H1 (cell line): ENCODE measurements around the gene SNX7. TPM values are rescaled to one million over a fixed set of nuclear protein-coding genes. Genes with fewer than 3 reads are reported as not detected.
A peak's percentile ranks its signal among the peaks of the same experiment; 100 is the strongest.

Source experiments
- CTCF ChIA-PET: fragments of 300-600 bp; sonication (Branson Sonifier 250); formaldehyde crosslinking; loops from one replicate; lab custom pipeline; 2021; ENCODE audit not compliant: partially characterized antibody; lab: Charles Lee
- POLR2A ChIA-PET: fragments of 300-600 bp; sonication (Branson Sonifier 250); formaldehyde crosslinking; loops from one replicate; lab custom pipeline; 2021; ENCODE audit warnings: inconsistent platforms; ENCODE audit not compliant: partially characterized antibody; lab: Charles Lee
- DNase-seq, 2 experiments: peaks; one replicate each; pipeline versions ENCODE4 v3.0.0 to v3.0.0-alpha.2; 2010 to 2022; ENCODE audit warnings: low spot score in 2 of 2, low read depth in 1 of 2, mixed read lengths in 1 of 2
- FAIRE-seq: peaks from 2 replicates; lab custom pipeline; 2011; peaks lifted over from hg19 to GRCh38; lab: Jason Lieb, UNC
- H2AFZ ChIP-seq: 2 replicates; pipeline ENCODE4 v1.8.1; 2012; ENCODE audit warnings: low read length, inconsistent platforms
- H2AK5ac ChIP-seq: 2 replicates; pipeline ENCODE4 v1.6.1; 2013; ENCODE audit warnings: low read depth, low read length
- H2BK120ac ChIP-seq: replicated peaks from 2 replicates; pipeline ENCODE3; 2013; ENCODE audit warnings: low read depth, low read length, inconsistent platforms
- H2BK12ac ChIP-seq: 2 replicates; pipeline ENCODE4 v1.6.1; 2013; ENCODE audit warnings: low read depth, low read length
- H2BK15ac ChIP-seq: 2 replicates; pipeline ENCODE4 v1.6.1; 2013; ENCODE audit warnings: low read length
- H2BK20ac ChIP-seq: 2 replicates; pipeline ENCODE4 v1.6.1; 2013; ENCODE audit warnings: low read length
- H2BK5ac ChIP-seq: 2 replicates; pipeline ENCODE4 v1.6.1; 2013; ENCODE audit warnings: low read depth, low read length
- H3K14ac ChIP-seq: 2 replicates; pipeline ENCODE4 v1.6.1; 2013; ENCODE audit warnings: inconsistent platforms; ENCODE audit not compliant: insufficient read length
- H3K18ac ChIP-seq: 2 replicates; pipeline ENCODE4 v1.6.1; 2013; ENCODE audit warnings: low read length; ENCODE audit errors: extremely low read depth
- H3K23ac ChIP-seq: 2 replicates; pipeline ENCODE4 v1.6.1; 2013; ENCODE audit warnings: inconsistent platforms; ENCODE audit not compliant: insufficient read length
- H3K23me2 ChIP-seq: 2 replicates; pipeline ENCODE4 v1.6.1; 2013; ENCODE audit warnings: low read depth, low read length
- H3K27ac ChIP-seq: 2 replicates; pipeline ENCODE4 v1.6.1; 2011; ENCODE audit warnings: low read depth, low read length, inconsistent platforms
- H3K27me3 ChIP-seq, 4 experiments: replicated peaks in 1 of 4; 1 replicate in 1 of 4; 2 replicates in 3 of 4; pipeline versions ENCODE4 v1.6.1 to v1.8.1; 2011 to 2013; ENCODE audit warnings: low read length in 3 of 4, mild to moderate bottlenecking in 3 of 4, inconsistent platforms in 2 of 4, mixed read lengths in 2 of 4, moderate library complexity in 1 of 4; ENCODE audit not compliant: control insufficient read depth in 3 of 4, insufficient read depth in 3 of 4; ENCODE audit errors: extremely low read depth in 1 of 4
- H3K36me3 ChIP-seq, 4 experiments: 2 replicates each; pipeline versions ENCODE4 v1.6.1 to v1.8.1; 2011 to 2013; ENCODE audit warnings: mild to moderate bottlenecking in 4 of 4, low read length in 3 of 4, moderate library complexity in 2 of 4, control low read depth in 1 of 4, inconsistent platforms in 1 of 4; ENCODE audit not compliant: insufficient read depth in 4 of 4, control insufficient read depth in 2 of 4
- H3K4ac ChIP-seq: replicated peaks from 2 replicates; pipeline ENCODE3; 2013; ENCODE audit warnings: low read length, low read depth, mixed read lengths, inconsistent platforms; ENCODE audit not compliant: insufficient read length
- H3K4me1 ChIP-seq, 4 experiments: replicated peaks in 1 of 4; 1 replicate in 1 of 4; 2 replicates in 3 of 4; pipeline versions ENCODE4 v1.6.1 to v1.8.1; 2011 to 2013; ENCODE audit warnings: low read length in 3 of 4, inconsistent platforms in 2 of 4, mixed read lengths in 1 of 4; ENCODE audit not compliant: insufficient read depth in 4 of 4, control insufficient read depth in 3 of 4
- H3K4me2 ChIP-seq, 2 experiments: 2 replicates each; pipeline versions ENCODE4 v1.6.1 to v1.8.1; 2011 to 2013; ENCODE audit warnings: low read depth in 2 of 2, low read length in 2 of 2, control low read depth in 1 of 2, inconsistent platforms in 1 of 2, mild to moderate bottlenecking in 1 of 2; ENCODE audit not compliant: insufficient read depth in 1 of 2
- H3K4me3 ChIP-seq, 4 experiments: fragments of 200-600, 300-600 bp in 1 of 4; sonication (generic), shearing (Covaris generic), sonication (Bioruptor Twin) in 1 of 4; 2 replicates each; pipeline versions ENCODE4 v1.5.1 to v1.8.1; 2011 to 2016; ENCODE audit warnings: low read length in 4 of 4, low read depth in 3 of 4, control low read depth in 2 of 4, inconsistent platforms in 2 of 4, mild to moderate bottlenecking in 2 of 4, mixed read lengths in 1 of 4, moderate library complexity in 1 of 4; ENCODE audit not compliant: insufficient read depth in 2 of 4; ENCODE audit errors: extremely low read depth in 1 of 4
- H3K56ac ChIP-seq: replicated peaks from 2 replicates; pipeline ENCODE3; 2013; ENCODE audit warnings: low read depth, mild to moderate bottlenecking, mixed read lengths, low read length, inconsistent platforms; ENCODE audit not compliant: insufficient read length
- H3K79me1 ChIP-seq: 2 replicates; pipeline ENCODE4 v1.6.1; 2013; ENCODE audit warnings: low read depth, low read length, control low read depth
- H3K79me2 ChIP-seq, 2 experiments: 2 replicates each; pipeline versions ENCODE4 v1.6.1 to v1.8.1; 2012 to 2013; ENCODE audit warnings: low read length in 2 of 2, mild to moderate bottlenecking in 2 of 2, inconsistent platforms in 1 of 2; ENCODE audit not compliant: insufficient read depth in 2 of 2, control insufficient read depth in 1 of 2
- H3K9ac ChIP-seq, 4 experiments: replicated peaks in 1 of 4; 1 replicate in 1 of 4; 2 replicates in 3 of 4; pipeline versions ENCODE4 v1.6.1 to v1.8.1; 2011 to 2013; ENCODE audit warnings: low read depth in 3 of 4, low read length in 3 of 4, control low read depth in 2 of 4, mild to moderate bottlenecking in 2 of 4, moderate library complexity in 2 of 4, inconsistent platforms in 1 of 4; ENCODE audit errors: extremely low read depth in 1 of 4
- H3K9me3 ChIP-seq, 2 experiments: 2 replicates each; pipeline versions ENCODE4 v1.6.1 to v1.8.1; 2012 to 2013; ENCODE audit warnings: mild to moderate bottlenecking in 2 of 2, moderate library complexity in 2 of 2, control low read depth in 1 of 2, inconsistent platforms in 1 of 2, low read depth in 1 of 2, low read length in 1 of 2, mixed read lengths in 1 of 2; ENCODE audit not compliant: insufficient read depth in 2 of 2
- H4K20me1 ChIP-seq, 2 experiments: replicated peaks in 1 of 2; 2 replicates each; pipeline versions ENCODE3 to v1.8.1; 2011 to 2013; ENCODE audit warnings: inconsistent platforms in 2 of 2, low read length in 2 of 2, mild to moderate bottlenecking in 1 of 2; ENCODE audit not compliant: insufficient read depth in 2 of 2, control insufficient read depth in 1 of 2
- H4K5ac ChIP-seq: 2 replicates; pipeline ENCODE4 v1.6.1; 2013; ENCODE audit warnings: low read length, low read depth, mixed read lengths, inconsistent platforms; ENCODE audit not compliant: insufficient read length
- H4K8ac ChIP-seq: 2 replicates; pipeline ENCODE4 v1.8.0; 2013; ENCODE audit warnings: mild to moderate bottlenecking, moderate library complexity, low read length, inconsistent platforms; ENCODE audit not compliant: insufficient read depth; ENCODE audit errors: extremely low read depth
- H4K91ac ChIP-seq: replicated peaks from 2 replicates; pipeline ENCODE3; 2013; ENCODE audit warnings: low read length, mixed read lengths, inconsistent platforms; ENCODE audit not compliant: insufficient read length
- CEBPB ChIP-seq: IDR thresholded peaks from 2 replicates; pipeline ENCODE4 v1.6.1; 2012; ENCODE audit warnings: low read depth, low read length
- KDM4A ChIP-seq: IDR thresholded peaks from one replicate; pipeline ENCODE4 v1.7.1; 2012; ENCODE audit warnings: low read depth, mild to moderate bottlenecking, moderate library complexity, low read length, inconsistent platforms; ENCODE audit not compliant: severe bottlenecking
- WGBS, 2 experiments: shearing (Covaris generic) in 1 of 2; methylation state at CpG; one replicate each; pipeline versions ENCODE4 v1.1.6 to v1.1.7; 2013 to 2015; ENCODE audit warnings: low lambda C conversion rate in 2 of 2, mixed read lengths in 2 of 2, inconsistent platforms in 1 of 2, low coverage in 1 of 2, missing lambda C conversion rate in 1 of 2; ENCODE audit not compliant: insufficient replicate concordance in 2 of 2, insufficient coverage in 1 of 2, insufficient read length in 1 of 2; ENCODE audit errors: extremely low coverage in 1 of 2, missing lambda C conversion rate in 1 of 2; 5-methylcytosine and 5-hydroxymethylcytosine counted together
- polyA plus RNA-seq, 7 experiments: library from polyadenylated mRNA; depleted of rRNA in 3 of 7; stranded (reverse) in 5 of 7; unstranded in 2 of 7; fragments of >200 nt in 5 of 7; fragments of 200-250 nt in 2 of 7; gene quantifications; 1 replicate in 5 of 7; 2 replicates in 1 of 7; 4 replicates in 1 of 7; pipeline versions ENCODE4 v1.2.1 to v1.2.3, GENCODE V29; 2011 to 2013; ENCODE audit warnings: missing spikeins in 2 of 7, mixed read lengths in 2 of 7
- total RNA-seq: library from RNA; stranded (reverse); fragmentation: NEBNext Ultra II Directional; extraction: Animal tissue kit (Norgen Biotek cat#: 25700); gene quantifications from 2 replicates; pipeline ENCODE4 v1.2.1, GENCODE V29; 2021

SNX7 gene
- total and polyA plus RNA-seq, 2 of the 8 experiments (the other 6 are each of a cell fraction or from before 2014, with no cell fraction given) = 9.2 to 23.8 TPM

DNA sequence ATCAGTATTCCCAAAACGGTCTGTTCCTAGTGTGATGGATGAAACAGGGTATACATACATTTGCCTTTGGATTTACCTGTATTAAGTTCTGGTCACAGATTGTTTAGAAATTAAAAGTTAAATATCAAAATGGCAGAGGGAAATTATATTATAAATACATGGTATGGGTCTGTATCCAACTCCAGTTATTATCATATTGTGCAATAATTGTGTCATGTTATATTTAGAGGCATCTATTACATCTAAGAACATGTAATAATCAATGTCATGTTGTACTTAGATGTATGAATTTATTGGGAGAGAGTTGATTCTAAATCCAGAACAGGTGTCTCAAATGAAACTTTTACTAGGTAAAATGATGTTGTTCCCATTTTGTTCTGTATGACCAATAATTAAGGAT lies 79.6 kb downstream of the SNX7 start:
- H3K79me1 ChIP-seq = no peaks in the 10 kb centered on the region
- H3K23ac ChIP-seq = no peak overlapping the region
- H3K79me2 ChIP-seq = no peaks in the 10 kb centered on the region
- H4K91ac ChIP-seq = no peak overlapping the region
- FAIRE-seq = no peak
- peak; percentile 14; the same call in 1 of the 2 replicates for TF ChIP-seq CEBPB
- no peak for TF ChIP-seq KDM4A
- WGBS, 2 experiments = 85% methylated on average over 1 of the region's 1 CpG; no CpG with 5 or more reads in 1 of the 2 experiments
- ChIA-PET CTCF (interaction anchor here (1.1 kb wide), 1 partner anchor 28 kb away, joined by 3 read pairs; no protein-coding TSS in a partner anchor), POLR2A (no interaction called here)
- no peak overlapping the region for H3K9ac ChIP-seq
- no peaks in the 10 kb centered on the region for H3K27me3 ChIP-seq
- H3K4me3 ChIP-seq = no peak overlapping the region
- H3K27ac ChIP-seq = no peak overlapping the region
- H3K23me2 ChIP-seq = no peaks in the 10 kb centered on the region
- no peak overlapping the region for H2BK5ac ChIP-seq
- no peak overlapping the region for H2BK120ac ChIP-seq
- H4K5ac ChIP-seq = no peak overlapping the region
- H2AFZ ChIP-seq = no peak overlapping the region
- H2AK5ac ChIP-seq = no peak overlapping the region
- H3K4me1 ChIP-seq = no peaks in the 10 kb centered on the region
- H4K8ac ChIP-seq = no peak overlapping the region
- H3K18ac ChIP-seq = no peak overlapping the region
- H3K36me3 ChIP-seq = no peaks in the 10 kb centered on the region
- H3K9me3 ChIP-seq = no peaks in the 10 kb centered on the region
- H3K56ac ChIP-seq = no peak overlapping the region
- no peak overlapping the region for H2BK20ac ChIP-seq
- H2BK15ac ChIP-seq = no peak overlapping the region
- H3K14ac ChIP-seq = no peak overlapping the region
- H3K4ac ChIP-seq = no peak overlapping the region
- H2BK12ac ChIP-seq = no peak overlapping the region
- no peaks in the 10 kb centered on the region for H4K20me1 ChIP-seq
- H3K4me2 ChIP-seq = no peak overlapping the region
- DNase-seq = no peak
